ENCODE measurements around the gene DNAJC6. TPM values are rescaled to one million over a fixed set of nuclear protein-coding genes. Genes with fewer than 3 reads are reported as not detected.

Gene DNAJC6
- total and polyA plus RNA-seq, 2 of the 13 experiments (the other 11 are each of a cell fraction or from before 2014, with no cell fraction given), result 1.0 to 1.6 TPM

GRCh38 chr1:65309304-65310077 lies at the start of gene DNAJC6 (continued):
- TF ChIP-seq, protein P1, sequence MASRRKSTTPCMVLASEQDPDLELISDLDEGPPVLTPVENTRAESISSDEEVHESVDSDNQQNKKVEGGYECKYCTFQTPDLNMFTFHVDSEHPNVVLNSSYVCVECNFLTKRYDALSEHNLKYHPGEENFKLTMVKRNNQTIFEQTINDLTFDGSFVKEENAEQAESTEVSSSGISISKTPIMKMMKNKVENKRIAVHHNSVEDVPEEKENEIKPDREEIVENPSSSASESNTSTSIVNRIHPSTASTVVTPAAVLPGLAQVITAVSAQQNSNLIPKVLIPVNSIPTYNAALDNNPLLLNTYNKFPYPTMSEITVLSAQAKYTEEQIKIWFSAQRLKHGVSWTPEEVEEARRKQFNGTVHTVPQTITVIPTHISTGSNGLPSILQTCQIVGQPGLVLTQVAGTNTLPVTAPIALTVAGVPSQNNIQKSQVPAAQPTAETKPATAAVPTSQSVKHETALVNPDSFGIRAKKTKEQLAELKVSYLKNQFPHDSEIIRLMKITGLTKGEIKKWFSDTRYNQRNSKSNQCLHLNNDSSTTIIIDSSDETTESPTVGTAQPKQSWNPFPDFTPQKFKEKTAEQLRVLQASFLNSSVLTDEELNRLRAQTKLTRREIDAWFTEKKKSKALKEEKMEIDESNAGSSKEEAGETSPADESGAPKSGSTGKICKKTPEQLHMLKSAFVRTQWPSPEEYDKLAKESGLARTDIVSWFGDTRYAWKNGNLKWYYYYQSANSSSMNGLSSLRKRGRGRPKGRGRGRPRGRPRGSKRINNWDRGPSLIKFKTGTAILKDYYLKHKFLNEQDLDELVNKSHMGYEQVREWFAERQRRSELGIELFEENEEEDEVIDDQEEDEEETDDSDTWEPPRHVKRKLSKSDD (CRISPR knock-in tag; IDR thresholded peaks at IDR 0.05; ENCODE audit: low read depth), result peak; percentile 75
- no peak for TF ChIP-seq ZNF75D (CRISPR knock-in tag; IDR thresholded peaks at IDR 0.05; ENCODE audit: borderline replicate concordance)
- TF ChIP-seq LCORL (IDR thresholded peaks at IDR 0.05), result no peak
- TF ChIP-seq LCORL (CRISPR knock-in tag; IDR thresholded peaks at IDR 0.05), result no peak
- TF ChIP-seq SMAD3 (CRISPR knock-in tag; IDR thresholded peaks at IDR 0.05), result peak; percentile 89; the same call in 1 of the 2 replicates
- TF ChIP-seq, protein P2, sequence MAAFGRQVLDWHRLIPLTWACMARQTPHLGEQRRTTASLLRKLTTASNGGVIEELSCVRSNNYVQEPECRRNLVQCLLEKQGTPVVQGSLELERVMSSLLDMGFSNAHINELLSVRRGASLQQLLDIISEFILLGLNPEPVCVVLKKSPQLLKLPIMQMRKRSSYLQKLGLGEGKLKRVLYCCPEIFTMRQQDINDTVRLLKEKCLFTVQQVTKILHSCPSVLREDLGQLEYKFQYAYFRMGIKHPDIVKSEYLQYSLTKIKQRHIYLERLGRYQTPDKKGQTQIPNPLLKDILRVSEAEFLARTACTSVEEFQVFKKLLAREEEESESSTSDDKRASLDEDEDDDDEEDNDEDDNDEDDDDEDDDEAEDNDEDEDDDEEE (CRISPR knock-in tag; IDR thresholded peaks at IDR 0.05), result peak; percentile 98
- TF ChIP-seq SIN3A (IDR thresholded peaks at IDR 0.05; ENCODE audit: borderline replicate concordance, low read depth, low read length), result peak; percentile 75; the same call in 1 of the 2 replicates
- no peak for TF ChIP-seq TCF12 (IDR thresholded peaks at IDR 0.05)
- peak; percentile 64; the same call in 1 of the 2 replicates for TF ChIP-seq TCF12 (CRISPR knock-in tag; IDR thresholded peaks at IDR 0.05)
- no peak; the same call in 1 of the 2 replicates for TF ChIP-seq ZNF121 (CRISPR knock-in tag; IDR thresholded peaks at IDR 0.05)
- TF ChIP-seq ZNF687 (CRISPR knock-in tag; IDR thresholded peaks at IDR 0.05), result peak; percentile 72
- no peak for TF ChIP-seq MATR3 (CRISPR knock-in tag; IDR thresholded peaks at IDR 0.05)
- TF ChIP-seq ZNF652 (CRISPR knock-in tag; IDR thresholded peaks at IDR 0.05; ENCODE audit: borderline replicate concordance, low read depth), result no peak
- peak; percentile 84 for TF ChIP-seq ZNF451 (CRISPR knock-in tag; IDR thresholded peaks at IDR 0.05)
- TF ChIP-seq, protein P3, sequence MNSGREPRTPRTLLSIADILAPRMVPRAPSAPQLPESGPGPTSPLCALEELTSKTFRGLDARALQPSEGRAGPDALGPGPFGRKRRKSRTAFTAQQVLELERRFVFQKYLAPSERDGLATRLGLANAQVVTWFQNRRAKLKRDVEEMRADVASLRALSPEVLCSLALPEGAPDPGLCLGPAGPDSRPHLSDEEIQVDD (CRISPR knock-in tag; IDR thresholded peaks at IDR 0.05; ENCODE audit: borderline replicate concordance), result peak; percentile 80; the same call in 1 of the 2 replicates
- peak; percentile 93 for TF ChIP-seq MAF1 (CRISPR knock-in tag; IDR thresholded peaks at IDR 0.05; ENCODE audit: borderline replicate concordance)
- no peak for TF ChIP-seq ZC3H4 (CRISPR knock-in tag; IDR thresholded peaks at IDR 0.05; ENCODE audit: borderline replicate concordance)
- peak; percentile 92; the same call in 1 of the 2 replicates for TF ChIP-seq ATAD3A (CRISPR knock-in tag; IDR thresholded peaks at IDR 0.05)
- TF ChIP-seq NFKB2 (CRISPR knock-in tag; IDR thresholded peaks at IDR 0.05; ENCODE audit: borderline replicate concordance), result peak; percentile 96
- TF ChIP-seq ZC3H13 (CRISPR knock-in tag; IDR thresholded peaks at IDR 0.05), result 0 out of 2 replicates have a peak, but pooled peaks have one; percentile 38
- no peak for TF ChIP-seq ZNF414 (CRISPR knock-in tag; IDR thresholded peaks at IDR 0.05)
